Measurements from ENCODE around the gene PDPN. TPM values are rescaled to one million over a fixed set of nuclear protein-coding genes. Genes with fewer than 3 reads are reported as not detected.

PDPN gene, protein sequence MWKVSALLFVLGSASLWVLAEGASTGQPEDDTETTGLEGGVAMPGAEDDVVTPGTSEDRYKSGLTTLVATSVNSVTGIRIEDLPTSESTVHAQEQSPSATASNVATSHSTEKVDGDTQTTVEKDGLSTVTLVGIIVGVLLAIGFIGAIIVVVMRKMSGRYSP
- total RNA-seq (2016; rRNA removed; fragmentation: Illumina TruSeq; extraction: Trizol) (not detected in 2 replicates), polyA plus RNA-seq (2011; rRNA removed) (not detected in 2 replicates), polyA minus RNA-seq (2011; rRNA and poly(A)+ RNA removed; ENCODE audit: low replicate concordance) (not detected in 2 replicates), Bru-seq, nascent RNA (not detected), BruChase-seq, experiment 1, labeled RNA remaining after a 6-hour chase (not detected), BruChase-seq, experiment 2, labeled RNA remaining after a 2-hour chase (not detected)
- total RNA-seq (2016; cell fraction: cytosol; rRNA removed; fragmentation: Illumina TruSeq; extraction: Trizol; ENCODE audit: low read depth) = not detected in 2 replicates
- not detected in 2 replicates for total RNA-seq (2016; cell fraction: insoluble cytoplasmic fraction; rRNA removed; fragmentation: Illumina TruSeq; extraction: Trizol)
- total RNA-seq (2016; cell fraction: membrane; rRNA removed; fragmentation: Illumina TruSeq; extraction: Trizol) = not detected in 2 replicates
- total RNA-seq (2016; cell fraction: nucleus; rRNA removed; fragmentation: Illumina TruSeq; extraction: Trizol) = not detected in 2 replicates
- polyA plus RNA-seq (2011; cell fraction: cytosol; rRNA removed) = not detected in 2 replicates
- not detected in 2 replicates for polyA plus RNA-seq (2011; cell fraction: nucleus; rRNA removed)
- polyA plus RNA-seq (2012) = not detected in 2 replicates
- not detected in 2 replicates for polyA plus RNA-seq (2016; cell fraction: cytosol; fragmentation: Illumina TruSeq; extraction: Trizol; ENCODE audit: low read depth)
- polyA plus RNA-seq (2016; cell fraction: insoluble cytoplasmic fraction; fragmentation: Illumina TruSeq; extraction: Trizol; ENCODE audit: low read depth) = not detected in 2 replicates
- polyA plus RNA-seq (2016; cell fraction: membrane; fragmentation: Illumina TruSeq; extraction: Trizol; ENCODE audit: low read depth) = not detected in 2 replicates
- polyA plus RNA-seq (2016; cell fraction: nucleus; fragmentation: Illumina TruSeq; extraction: Trizol; ENCODE audit: insufficient read depth, low read depth) = not detected in 2 replicates
- polyA minus RNA-seq (2011; cell fraction: cytosol; rRNA and poly(A)+ RNA removed) = not detected in 2 replicates
- not detected in 2 replicates for polyA minus RNA-seq (2011; cell fraction: nucleus; rRNA and poly(A)+ RNA removed)
- long read RNA-seq, experiment 1 = 0 reads
- long read RNA-seq, experiment 2 = 0 reads

DNA sequence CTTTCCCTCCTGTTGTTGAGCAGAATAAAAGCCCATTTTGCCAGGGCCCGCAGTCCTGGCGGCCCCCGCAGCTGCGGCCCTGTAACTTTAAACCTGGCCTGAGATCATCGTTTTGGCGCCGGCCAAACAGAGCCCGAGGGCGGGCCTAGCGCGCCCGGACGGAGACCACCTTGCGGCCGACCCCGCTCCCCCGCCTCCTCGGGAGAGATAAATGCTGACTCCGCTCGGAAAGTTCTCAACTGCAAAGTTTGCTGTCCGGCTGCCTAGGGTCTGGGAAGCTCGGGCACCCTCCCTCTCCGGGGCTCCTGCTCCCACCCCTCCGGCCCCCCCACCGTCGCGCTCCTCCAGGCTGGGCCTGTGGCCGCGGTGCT is at the start of gene PDPN:
Gene PDPN, plus strand, starts transcription at position 238 of the 371 bp plus-strand sequence. CDS start 202 bp downstream, outside the sequence.
- ATAC-seq (no peak), DNase-seq (ENCODE audit: low spot score) (no peak), FAIRE-seq (no peak)
- CTCF ChIA-PET (ENCODE audit: low intra/inter-chr PET ratio, low total read pairs) = no interaction called here
- no peak within 1 kb of the TSS for H3K27ac ChIP-seq (ENCODE audit: extremely low read length, insufficient read depth, low read length)
- no peak within 1 kb of the TSS for H3K9ac ChIP-seq (ENCODE audit: insufficient read depth, low read depth, low read length)
- H3K79me2 ChIP-seq (ENCODE audit: insufficient read depth, low read length) = no peaks in the 10 kb centered on the region
- no peaks in the 10 kb centered on the region for H3K36me3 ChIP-seq (replicated peaks in 1 of 2; ENCODE audit: control insufficient read depth in 1 of 2, insufficient read depth in 2 of 2, low read length in 2 of 2)
- peaks cover 3 to 80% of the 10 kb centered on the region in 2 experiments; a peak in 3 of 5 replicates for H3K27me3 ChIP-seq (ENCODE audit: control insufficient read depth in 1 of 2, insufficient read depth in 2 of 2, low read length in 2 of 2)
- 12% methylated on average over 14 of the region's 29 CpGs for WGBS (ENCODE audit: low lambda C conversion rate)
- no TSS peak for BruUV-seq (replicated peaks)
- H3K9me3 ChIP-seq (ENCODE audit: low read length) = no peaks in the 10 kb centered on the region
- POLR2A ChIA-PET = no interaction called here
- H3K4me2 ChIP-seq (ENCODE audit: low read depth, low read length) = no peak within 1 kb of the TSS
- no peaks in the 10 kb centered on the region for H3K4me1 ChIP-seq (ENCODE audit: insufficient read depth, low read length)
- no peak within 1 kb of the TSS for H3K4me3 ChIP-seq (replicated peaks in 1 of 3; ENCODE audit: insufficient read depth in 1 of 3, low read depth in 2 of 3, low read length in 3 of 3)
- in situ Hi-C loops (cut with HindIII; ENCODE audit: extremely low pct_ligation_motif_present, low pct_unique_long_range_greater_than_20kb) (no loop called here), intact Hi-C loops (cut with micrococcal nuclease; ENCODE audit: unreplicated experiment) (no loop called here)
- no peak within 1 kb of the TSS for H2AFZ ChIP-seq (ENCODE audit: low read length)
- H4K20me1 ChIP-seq (ENCODE audit: insufficient read depth, low read length) = 0 out of 2 replicates have a peak, but pooled peaks cover 4% of the 10 kb centered on the region
- TF ChIP-seq, protein P1, sequence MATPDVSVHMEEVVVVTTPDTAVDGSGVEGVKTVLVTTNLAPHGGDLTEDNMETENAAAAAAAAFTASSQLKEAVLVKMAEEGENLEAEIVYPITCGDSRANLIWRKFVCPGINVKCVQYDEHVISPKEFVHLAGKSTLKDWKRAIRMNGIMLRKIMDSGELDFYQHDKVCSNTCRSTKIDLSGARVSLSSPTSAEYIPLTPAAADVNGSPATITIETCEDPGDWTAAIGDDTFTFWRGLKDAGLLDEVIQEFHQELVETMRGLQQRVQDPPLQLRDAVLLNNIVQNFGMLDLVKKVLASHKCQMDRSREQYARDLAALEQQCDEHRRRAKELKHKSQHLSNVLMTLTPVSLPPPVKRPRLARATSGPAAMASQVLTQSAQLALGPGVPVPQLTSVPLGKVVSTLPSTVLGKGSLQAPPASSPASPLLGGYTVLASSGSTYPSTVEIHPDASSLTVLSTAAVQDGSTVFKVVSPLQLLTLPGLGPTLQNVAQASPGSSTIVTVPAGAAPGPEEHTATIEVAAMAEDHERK (CRISPR knock-in tag; IDR thresholded peaks at IDR 0.05; ENCODE audit: low read depth) = no peak
- TF ChIP-seq HHEX (CRISPR knock-in tag; IDR thresholded peaks at IDR 0.05) (no peak), ATF1 (CRISPR knock-in tag; IDR thresholded peaks at IDR 0.05) (no peak), SYNCRIP (IDR thresholded peaks at IDR 0.05; ENCODE audit: insufficient read depth, low read depth, low read length) (no peak)
- TF ChIP-seq, protein P2, sequence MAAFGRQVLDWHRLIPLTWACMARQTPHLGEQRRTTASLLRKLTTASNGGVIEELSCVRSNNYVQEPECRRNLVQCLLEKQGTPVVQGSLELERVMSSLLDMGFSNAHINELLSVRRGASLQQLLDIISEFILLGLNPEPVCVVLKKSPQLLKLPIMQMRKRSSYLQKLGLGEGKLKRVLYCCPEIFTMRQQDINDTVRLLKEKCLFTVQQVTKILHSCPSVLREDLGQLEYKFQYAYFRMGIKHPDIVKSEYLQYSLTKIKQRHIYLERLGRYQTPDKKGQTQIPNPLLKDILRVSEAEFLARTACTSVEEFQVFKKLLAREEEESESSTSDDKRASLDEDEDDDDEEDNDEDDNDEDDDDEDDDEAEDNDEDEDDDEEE (CRISPR knock-in tag; IDR thresholded peaks at IDR 0.05) = no peak
- TF ChIP-seq, protein P3, sequence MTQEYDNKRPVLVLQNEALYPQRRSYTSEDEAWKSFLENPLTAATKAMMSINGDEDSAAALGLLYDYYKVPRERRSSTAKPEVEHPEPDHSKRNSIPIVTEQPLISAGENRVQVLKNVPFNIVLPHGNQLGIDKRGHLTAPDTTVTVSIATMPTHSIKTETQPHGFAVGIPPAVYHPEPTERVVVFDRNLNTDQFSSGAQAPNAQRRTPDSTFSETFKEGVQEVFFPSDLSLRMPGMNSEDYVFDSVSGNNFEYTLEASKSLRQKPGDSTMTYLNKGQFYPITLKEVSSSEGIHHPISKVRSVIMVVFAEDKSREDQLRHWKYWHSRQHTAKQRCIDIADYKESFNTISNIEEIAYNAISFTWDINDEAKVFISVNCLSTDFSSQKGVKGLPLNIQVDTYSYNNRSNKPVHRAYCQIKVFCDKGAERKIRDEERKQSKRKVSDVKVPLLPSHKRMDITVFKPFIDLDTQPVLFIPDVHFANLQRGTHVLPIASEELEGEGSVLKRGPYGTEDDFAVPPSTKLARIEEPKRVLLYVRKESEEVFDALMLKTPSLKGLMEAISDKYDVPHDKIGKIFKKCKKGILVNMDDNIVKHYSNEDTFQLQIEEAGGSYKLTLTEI (CRISPR knock-in tag; conservative IDR thresholded peaks at IDR 0.05) = no peak
- TF ChIP-seq, protein P4, sequence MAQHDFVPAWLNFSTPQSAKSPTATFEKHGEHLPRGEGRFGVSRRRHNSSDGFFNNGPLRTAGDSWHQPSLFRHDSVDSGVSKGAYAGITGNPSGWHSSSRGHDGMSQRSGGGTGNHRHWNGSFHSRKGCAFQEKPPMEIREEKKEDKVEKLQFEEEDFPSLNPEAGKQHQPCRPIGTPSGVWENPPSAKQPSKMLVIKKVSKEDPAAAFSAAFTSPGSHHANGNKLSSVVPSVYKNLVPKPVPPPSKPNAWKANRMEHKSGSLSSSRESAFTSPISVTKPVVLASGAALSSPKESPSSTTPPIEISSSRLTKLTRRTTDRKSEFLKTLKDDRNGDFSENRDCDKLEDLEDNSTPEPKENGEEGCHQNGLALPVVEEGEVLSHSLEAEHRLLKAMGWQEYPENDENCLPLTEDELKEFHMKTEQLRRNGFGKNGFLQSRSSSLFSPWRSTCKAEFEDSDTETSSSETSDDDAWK (CRISPR knock-in tag; IDR thresholded peaks at IDR 0.05) = no peak
- TF ChIP-seq, protein P5, sequence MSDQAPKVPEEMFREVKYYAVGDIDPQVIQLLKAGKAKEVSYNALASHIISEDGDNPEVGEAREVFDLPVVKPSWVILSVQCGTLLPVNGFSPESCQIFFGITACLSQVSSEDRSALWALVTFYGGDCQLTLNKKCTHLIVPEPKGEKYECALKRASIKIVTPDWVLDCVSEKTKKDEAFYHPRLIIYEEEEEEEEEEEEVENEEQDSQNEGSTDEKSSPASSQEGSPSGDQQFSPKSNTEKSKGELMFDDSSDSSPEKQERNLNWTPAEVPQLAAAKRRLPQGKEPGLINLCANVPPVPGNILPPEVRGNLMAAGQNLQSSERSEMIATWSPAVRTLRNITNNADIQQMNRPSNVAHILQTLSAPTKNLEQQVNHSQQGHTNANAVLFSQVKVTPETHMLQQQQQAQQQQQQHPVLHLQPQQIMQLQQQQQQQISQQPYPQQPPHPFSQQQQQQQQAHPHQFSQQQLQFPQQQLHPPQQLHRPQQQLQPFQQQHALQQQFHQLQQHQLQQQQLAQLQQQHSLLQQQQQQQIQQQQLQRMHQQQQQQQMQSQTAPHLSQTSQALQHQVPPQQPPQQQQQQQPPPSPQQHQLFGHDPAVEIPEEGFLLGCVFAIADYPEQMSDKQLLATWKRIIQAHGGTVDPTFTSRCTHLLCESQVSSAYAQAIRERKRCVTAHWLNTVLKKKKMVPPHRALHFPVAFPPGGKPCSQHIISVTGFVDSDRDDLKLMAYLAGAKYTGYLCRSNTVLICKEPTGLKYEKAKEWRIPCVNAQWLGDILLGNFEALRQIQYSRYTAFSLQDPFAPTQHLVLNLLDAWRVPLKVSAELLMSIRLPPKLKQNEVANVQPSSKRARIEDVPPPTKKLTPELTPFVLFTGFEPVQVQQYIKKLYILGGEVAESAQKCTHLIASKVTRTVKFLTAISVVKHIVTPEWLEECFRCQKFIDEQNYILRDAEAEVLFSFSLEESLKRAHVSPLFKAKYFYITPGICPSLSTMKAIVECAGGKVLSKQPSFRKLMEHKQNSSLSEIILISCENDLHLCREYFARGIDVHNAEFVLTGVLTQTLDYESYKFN (CRISPR knock-in tag; conservative IDR thresholded peaks at IDR 0.05) = no peak
